Measurements from ENCODE around the gene SLC12A9.
"Not testable (repeated sequence)": the region's sequence is repeated elsewhere in the genome, so short reads cannot be mapped to it uniquely, and the experiment has no call there.

SLC12A9 gene

GRCh38 chr7:100899432-100899831, 46.9 kb downstream of the SLC12A9 start:
- TF ChIP-seq, protein P1, sequence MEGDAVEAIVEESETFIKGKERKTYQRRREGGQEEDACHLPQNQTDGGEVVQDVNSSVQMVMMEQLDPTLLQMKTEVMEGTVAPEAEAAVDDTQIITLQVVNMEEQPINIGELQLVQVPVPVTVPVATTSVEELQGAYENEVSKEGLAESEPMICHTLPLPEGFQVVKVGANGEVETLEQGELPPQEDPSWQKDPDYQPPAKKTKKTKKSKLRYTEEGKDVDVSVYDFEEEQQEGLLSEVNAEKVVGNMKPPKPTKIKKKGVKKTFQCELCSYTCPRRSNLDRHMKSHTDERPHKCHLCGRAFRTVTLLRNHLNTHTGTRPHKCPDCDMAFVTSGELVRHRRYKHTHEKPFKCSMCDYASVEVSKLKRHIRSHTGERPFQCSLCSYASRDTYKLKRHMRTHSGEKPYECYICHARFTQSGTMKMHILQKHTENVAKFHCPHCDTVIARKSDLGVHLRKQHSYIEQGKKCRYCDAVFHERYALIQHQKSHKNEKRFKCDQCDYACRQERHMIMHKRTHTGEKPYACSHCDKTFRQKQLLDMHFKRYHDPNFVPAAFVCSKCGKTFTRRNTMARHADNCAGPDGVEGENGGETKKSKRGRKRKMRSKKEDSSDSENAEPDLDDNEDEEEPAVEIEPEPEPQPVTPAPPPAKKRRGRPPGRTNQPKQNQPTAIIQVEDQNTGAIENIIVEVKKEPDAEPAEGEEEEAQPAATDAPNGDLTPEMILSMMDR (IDR thresholded peaks at IDR 0.05), result no peak
- TF ChIP-seq ZFX (IDR thresholded peaks at IDR 0.05; ENCODE audit: borderline replicate concordance), result no peak
- H3K27ac ChIP-seq, result no peak overlapping the region

- TF ChIP-seq, protein P1 (IDR thresholded peaks at IDR 0.05), result no peak
- no peak overlapping the region for H3K27ac ChIP-seq
Measured at GRCh38 chr7:100900978-100901377, 48.5 kb downstream of the SLC12A9 start.

GRCh38 chr7:100901921-100902332, 49.4 kb downstream of the SLC12A9 start:
- TF ChIP-seq ZFX (IDR thresholded peaks at IDR 0.05; ENCODE audit: borderline replicate concordance), result no peak
- TF ChIP-seq, protein P1 (IDR thresholded peaks at IDR 0.05), result no peak

DNA sequence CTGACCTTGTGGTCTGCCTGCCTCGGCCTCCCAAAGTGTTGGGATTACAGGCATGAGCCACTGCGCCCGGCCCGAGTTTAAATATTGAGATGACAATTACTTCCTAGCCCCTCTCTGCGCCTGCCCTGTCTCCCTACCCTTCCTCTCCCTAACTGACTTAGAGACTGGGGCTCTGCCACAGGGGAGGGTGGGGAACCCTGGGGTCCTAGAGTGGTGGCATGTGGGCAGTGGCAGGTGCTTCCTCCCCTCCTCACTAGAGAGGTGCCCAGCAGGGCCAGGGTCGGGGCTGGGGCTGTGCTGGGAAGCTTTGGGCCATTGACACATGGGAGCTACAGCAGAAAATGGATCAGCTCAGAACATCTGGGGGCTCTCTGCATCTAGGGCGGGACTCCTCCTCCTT, 50.1 kb downstream of the SLC12A9 start:
- H3K27ac ChIP-seq, result no peak overlapping the region
- TF ChIP-seq, protein P1 (IDR thresholded peaks at IDR 0.05), result no peak
- TF ChIP-seq ZFX (IDR thresholded peaks at IDR 0.05; ENCODE audit: borderline replicate concordance), result no peak

More at GRCh38 chr7:100901921-100902332, 49.4 kb downstream of the SLC12A9 start:
- no peak overlapping the region for H3K27ac ChIP-seq

GRCh38 chr7:100908512-100908911, 56.0 kb downstream of the SLC12A9 start:
- H3K27ac ChIP-seq, result no peak overlapping the region

DNA sequence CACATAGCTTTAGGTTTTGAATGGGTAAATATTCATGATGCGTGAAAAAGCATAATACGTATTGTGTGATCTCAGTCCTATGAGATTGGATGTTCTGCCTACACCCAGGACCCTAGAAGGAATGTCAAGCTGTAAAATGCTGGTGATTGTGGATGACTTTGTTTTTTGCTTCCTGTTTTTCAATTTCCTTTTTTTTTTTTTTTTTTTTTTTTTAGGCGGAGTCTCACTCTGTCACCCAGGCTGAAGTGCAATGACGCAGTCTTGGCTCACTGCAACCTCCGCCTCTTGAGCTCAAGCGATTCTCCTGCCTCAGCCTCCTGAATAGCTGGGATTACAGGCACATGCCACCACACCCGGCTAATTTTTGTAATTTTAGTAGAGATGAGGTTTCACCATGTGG, 57.9 kb downstream of the SLC12A9 start:
- H3K27ac ChIP-seq, result not testable (repeated sequence)

More at GRCh38 chr7:100908512-100908911, 56.0 kb downstream of the SLC12A9 start:
- TF ChIP-seq, protein P1 (IDR thresholded peaks at IDR 0.05), result no peak
- no peak for TF ChIP-seq ZFX (IDR thresholded peaks at IDR 0.05; ENCODE audit: borderline replicate concordance)

DNA sequence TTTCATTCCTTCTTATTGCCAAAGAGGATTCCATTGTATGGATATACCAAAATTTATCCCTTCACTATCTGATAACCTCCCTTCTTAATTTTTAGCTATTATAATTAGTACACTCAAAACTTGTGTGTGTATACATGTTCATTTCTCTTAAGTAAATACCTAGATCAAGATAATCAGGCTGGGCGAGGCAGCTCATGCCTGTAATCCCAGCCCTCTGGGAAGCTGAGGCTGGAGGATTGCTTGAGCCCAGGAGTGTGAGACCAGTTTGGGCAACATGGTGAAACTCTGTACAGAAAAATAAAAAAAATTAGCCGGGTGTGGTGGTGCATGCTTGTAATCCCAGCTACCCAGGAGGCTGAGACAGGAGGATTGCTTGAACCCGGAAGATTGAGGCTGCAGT, 59.0 kb downstream of the SLC12A9 start:
- no peak overlapping the region for H3K27ac ChIP-seq
- no peak for TF ChIP-seq ZFX (IDR thresholded peaks at IDR 0.05; ENCODE audit: borderline replicate concordance)
- TF ChIP-seq, protein P1 (IDR thresholded peaks at IDR 0.05), result no peak

DNA sequence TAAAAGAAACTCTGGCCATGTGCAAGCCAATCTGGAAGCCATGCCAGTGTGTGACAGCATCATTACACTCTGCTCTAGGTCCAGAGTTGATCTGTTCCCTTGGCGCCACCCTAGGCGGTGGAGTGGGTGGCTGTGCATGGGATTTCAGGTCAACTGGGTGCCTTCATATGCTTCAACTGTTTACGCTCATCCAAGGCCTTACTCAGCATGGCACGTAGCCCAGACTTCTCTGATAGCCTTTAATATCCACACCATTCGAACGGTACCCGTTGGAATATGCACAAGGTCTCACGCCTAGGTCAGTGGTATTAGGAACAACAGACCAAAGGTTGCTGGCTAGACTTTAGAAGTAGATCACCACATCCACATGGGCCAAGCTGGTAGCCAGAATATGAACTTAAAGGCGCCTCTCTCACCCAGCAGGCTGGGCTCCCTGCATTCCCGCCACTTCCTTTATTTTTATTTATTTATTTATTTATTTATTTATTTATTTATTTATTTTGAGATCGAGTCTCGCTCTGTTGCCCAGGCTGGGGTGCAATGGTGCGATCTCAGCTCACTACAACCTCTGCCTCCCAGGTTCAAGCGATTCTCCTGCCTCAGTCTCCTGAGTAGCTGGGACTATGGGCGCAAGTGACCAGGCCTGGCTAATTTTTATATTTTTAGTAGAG, 61.8 kb downstream of the SLC12A9 start:
- TF ChIP-seq, protein P1 (IDR thresholded peaks at IDR 0.05), result no peak
- TF ChIP-seq ZFX (IDR thresholded peaks at IDR 0.05; ENCODE audit: borderline replicate concordance), result no peak

More for the DNA sequence above, 61.8 kb downstream of the SLC12A9 start:
- H3K27ac ChIP-seq, result no peak overlapping the region

Data from 22Rv1 (cell line).